NCI-H526 treated with DMSO at 0.1 percent for 48 hours (cell line): ENCODE data around the gene MAPK1.
"Not testable (repeated sequence)": the region's sequence is repeated elsewhere in the genome, so short reads cannot be mapped to it uniquely, and the experiment has no call there.

Experiments
- DNase-seq: peaks from one replicate; lab custom pipeline; 2025; lab: John Stamatoyannopoulos, UW

Gene MAPK1

GRCh38 chr22:21725956-21726649 lies 141.3 kb downstream of the MAPK1 start:
- DNase-seq, result no peak

- DNase-seq, result not testable (repeated sequence)
Measured at GRCh38 chr22:21724496-21724895, 142.9 kb downstream of the MAPK1 start.

GRCh38 chr22:21721195-21721852 lies 146.1 kb downstream of the MAPK1 start:
- not testable (repeated sequence) for DNase-seq

- DNase-seq, result not testable (repeated sequence)
Measured at GRCh38 chr22:21720191-21720859, 147.1 kb downstream of the MAPK1 start.

GRCh38 chr22:21719024-21719423 lies 148.4 kb downstream of the MAPK1 start:
- DNase-seq, result no peak

- no peak for DNase-seq
Measured at GRCh38 chr22:21718499-21718898, 148.9 kb downstream of the MAPK1 start.

- DNase-seq, result not testable (repeated sequence)
Measured at GRCh38 chr22:21716395-21717122, 150.9 kb downstream of the MAPK1 start.

GRCh38 chr22:21714786-21715185 lies 152.7 kb downstream of the MAPK1 start:
- DNase-seq, result no peak

GRCh38 chr22:21714059-21714770 lies 153.2 kb downstream of the MAPK1 start:
- no peak for DNase-seq

- DNase-seq, result no peak
Measured at GRCh38 chr22:21713428-21714058, 153.9 kb downstream of the MAPK1 start.

GRCh38 chr22:21712751-21713427 lies 154.6 kb downstream of the MAPK1 start:
- peak; percentile 49 for DNase-seq

GRCh38 chr22:21711851-21712250 lies 155.6 kb downstream of the MAPK1 start:
- no peak for DNase-seq

- no peak for DNase-seq
Measured at GRCh38 chr22:21710156-21710555, 157.3 kb downstream of the MAPK1 start.

GRCh38 chr22:21709688-21710087 lies 157.8 kb downstream of the MAPK1 start:
- no peak for DNase-seq

GRCh38 chr22:21708960-21709359 lies 158.5 kb downstream of the MAPK1 start:
- no peak for DNase-seq

GRCh38 chr22:21707677-21708076 lies 159.8 kb downstream of the MAPK1 start:
- peak; percentile 32 for DNase-seq
